ENCODE data around the gene TUT4. TPM values are rescaled to one million over a fixed set of nuclear protein-coding genes. Genes with fewer than 3 reads are reported as not detected.

TUT4 gene
- total RNA-seq, 4 donors from 2014 or later: 56.9 to 232 (median 67.9) TPM

DNA sequence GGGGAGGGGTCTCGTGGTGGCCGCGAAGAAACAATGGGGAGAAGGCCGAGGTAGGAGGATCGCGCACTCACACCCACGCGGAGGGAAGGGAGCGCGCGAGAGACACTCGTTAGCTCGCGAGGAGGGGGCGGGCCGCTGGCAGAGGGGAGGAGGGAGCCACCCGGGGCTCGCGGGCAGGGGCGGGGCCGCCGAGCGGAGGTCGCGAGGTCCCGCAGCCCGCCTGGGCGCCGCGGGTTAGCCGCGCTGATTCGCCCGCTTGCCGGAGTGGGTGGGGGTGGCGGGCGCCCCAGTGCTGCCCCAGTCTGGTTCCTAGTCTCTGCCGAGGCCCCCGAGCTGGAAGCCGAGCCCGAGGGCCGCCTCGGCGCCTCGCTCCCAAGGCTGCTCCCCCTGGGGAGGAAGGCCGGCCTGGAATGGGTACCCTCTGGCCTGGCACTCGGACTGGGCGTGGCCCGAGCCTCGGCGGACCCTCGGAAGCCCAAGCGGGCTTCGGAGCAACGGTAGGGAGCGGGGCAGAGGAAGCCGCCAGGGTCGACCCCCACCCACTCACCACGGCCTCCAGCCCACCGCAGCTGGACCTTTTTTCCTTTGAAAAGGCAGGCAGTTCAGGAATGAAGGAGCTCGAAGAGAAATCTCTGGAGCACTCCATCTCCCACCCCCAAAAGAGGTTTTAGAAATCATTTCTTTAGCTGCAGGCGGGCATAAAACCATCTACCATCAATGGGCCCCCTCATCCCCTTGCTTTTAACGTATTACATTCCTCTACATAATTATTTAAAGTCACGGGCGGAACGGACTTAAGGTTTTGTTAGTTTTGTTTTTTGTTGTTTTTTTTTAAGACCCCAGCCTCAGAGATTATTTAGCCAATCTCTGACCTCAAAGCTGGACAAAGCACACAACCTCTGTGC is 722 bp upstream of the TUT4 start:
- DNase-seq (ENCODE audit: low spot score in 2 of 2): peak; percentile 90 to 91
- Histone ChIP-seq H3K36me3 (no peaks in the 10 kb centered on the region), H3K27me3 (no peaks in the 10 kb centered on the region), H3K27ac (peak overlapping the region; percentile 93), H3K9me3 (no peaks in the 10 kb centered on the region), H3K4me3 (peak overlapping the region; percentile 95), H3K4me1 (peaks cover 36% of the 10 kb centered on the region)
- TF ChIP-seq POLR2AphosphoS5 (IDR thresholded peaks at IDR 0.05): no peak
- no peak for TF ChIP-seq EP300 (IDR thresholded peaks at IDR 0.05)
- peak in 1 of 2 donors; percentile 36 for TF ChIP-seq POLR2A (IDR thresholded peaks at IDR 0.05)
- TF ChIP-seq CTCF (IDR thresholded peaks at IDR 0.05): no peak
- 19% methylated on average over 12 of the region's 66 CpGs for WGBS

- H3K9me3 ChIP-seq: no peaks in the 10 kb centered on the region
- H3K27me3 ChIP-seq: no peaks in the 10 kb centered on the region
- TF ChIP-seq POLR2A (IDR thresholded peaks at IDR 0.05) (no peak), CTCF (IDR thresholded peaks at IDR 0.05) (no peak), EP300 (IDR thresholded peaks at IDR 0.05) (no peak), POLR2AphosphoS5 (IDR thresholded peaks at IDR 0.05) (no peak)
- DNase-seq (ENCODE audit: low spot score in 2 of 2): peak in 1 of 2 donors; percentile 65
- H3K4me1 ChIP-seq: peaks cover 36% of the 10 kb centered on the region
- peak overlapping the region; percentile 93 for H3K27ac ChIP-seq
- WGBS: 0% methylated on average over 14 of the region's 14 CpGs
- H3K36me3 ChIP-seq: no peaks in the 10 kb centered on the region
- H3K4me3 ChIP-seq: peak overlapping the region; percentile 95
Observed at GRCh38 chr1:52552236-52552504, 722 bp downstream of the TUT4 start.

DNA sequence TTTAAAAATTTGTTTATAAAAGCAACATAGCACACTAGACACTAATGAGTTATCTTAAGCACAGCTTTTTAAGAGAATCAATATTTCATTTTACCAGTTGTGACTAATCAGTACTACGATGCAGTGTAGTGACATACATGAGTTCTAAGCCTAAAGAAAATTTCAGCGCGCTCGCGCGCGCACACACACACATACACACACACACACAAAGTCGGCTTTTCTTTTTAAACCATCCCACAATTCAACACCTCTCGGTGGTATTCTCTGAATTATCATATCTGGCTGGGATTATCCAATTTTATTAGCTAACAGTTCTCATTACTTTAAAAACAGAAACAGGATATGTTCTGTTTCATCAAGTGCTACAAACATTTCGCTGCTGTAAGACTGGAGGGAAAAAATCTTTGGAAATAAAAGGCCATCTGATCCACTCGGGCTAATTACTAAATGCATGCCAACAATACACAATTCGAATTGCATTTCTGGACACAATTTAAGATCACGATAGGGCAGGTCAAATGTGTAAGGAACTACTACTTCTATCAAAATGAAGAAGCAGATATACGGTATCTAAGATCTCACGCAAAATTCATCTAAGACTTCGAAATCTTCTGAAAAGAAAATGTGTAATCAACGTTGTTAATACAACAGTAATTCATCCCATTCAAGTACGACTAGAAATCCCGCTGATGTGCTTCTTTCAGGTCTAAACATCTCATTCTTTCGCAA is 1.2 kb downstream of the TUT4 start:
- DNase-seq (ENCODE audit: low spot score in 2 of 2): no peak
- peak overlapping the region; percentile 95 for H3K4me3 ChIP-seq
- no peaks in the 10 kb centered on the region for H3K9me3 ChIP-seq
- peaks cover 36% of the 10 kb centered on the region for H3K4me1 ChIP-seq
- peak overlapping the region; percentile 93 for H3K27ac ChIP-seq
- WGBS: 7% methylated on average over 20 of the region's 20 CpGs
- no peaks in the 10 kb centered on the region for H3K36me3 ChIP-seq
- H3K27me3 ChIP-seq: no peaks in the 10 kb centered on the region
- TF ChIP-seq CTCF (IDR thresholded peaks at IDR 0.05): no peak
- no peak for TF ChIP-seq POLR2A (IDR thresholded peaks at IDR 0.05)
- no peak for TF ChIP-seq POLR2AphosphoS5 (IDR thresholded peaks at IDR 0.05)
- no peak for TF ChIP-seq EP300 (IDR thresholded peaks at IDR 0.05)

- TF ChIP-seq POLR2AphosphoS5 (IDR thresholded peaks at IDR 0.05): no peak
- TF ChIP-seq CTCF (IDR thresholded peaks at IDR 0.05): no peak
- no peak for TF ChIP-seq EP300 (IDR thresholded peaks at IDR 0.05)
- TF ChIP-seq POLR2A (IDR thresholded peaks at IDR 0.05): no peak
- WGBS: 58% methylated on average over 7 of the region's 7 CpGs
- no peak for DNase-seq (ENCODE audit: low spot score in 2 of 2)
- no peaks in the 10 kb centered on the region for H3K27me3 ChIP-seq
- H3K4me3 ChIP-seq: no peak overlapping the region
- no peaks in the 10 kb centered on the region for H3K36me3 ChIP-seq
- H3K27ac ChIP-seq: no peak overlapping the region
- peaks cover 36% of the 10 kb centered on the region for H3K4me1 ChIP-seq
- H3K9me3 ChIP-seq: no peaks in the 10 kb centered on the region
Observed at GRCh38 chr1:52550447-52550846, 2.4 kb downstream of the TUT4 start.

GRCh38 chr1:52549267-52549666 is 3.6 kb downstream of the TUT4 start:
- H3K27ac ChIP-seq: no peak overlapping the region
- H3K4me3 ChIP-seq: no peak overlapping the region
- peaks cover 33% of the 10 kb centered on the region for H3K4me1 ChIP-seq
- peaks cover under 1% of the 10 kb centered on the region for H3K36me3 ChIP-seq
- H3K27me3 ChIP-seq: no peaks in the 10 kb centered on the region
- DNase-seq (ENCODE audit: low spot score in 2 of 2): no peak
- H3K9me3 ChIP-seq: no peaks in the 10 kb centered on the region
- no peak for TF ChIP-seq EP300 (IDR thresholded peaks at IDR 0.05)
- no peak for TF ChIP-seq POLR2A (IDR thresholded peaks at IDR 0.05)
- TF ChIP-seq POLR2AphosphoS5 (IDR thresholded peaks at IDR 0.05): no peak
- TF ChIP-seq CTCF (IDR thresholded peaks at IDR 0.05): no peak

Data from suprapubic skin (tissue), 4 donors.